Pons (tissue), 1 donor: Measurements from ENCODE around the gene BMP5.

Experiments
- DNase-seq: peaks from one replicate; pipeline ENCODE4 v3.0.0-alpha.2; 2016; ENCODE audit warnings: low spot score

BMP5 gene

GRCh38 chr6:55708711-55709110 is 166.7 kb downstream of the BMP5 start:
- DNase-seq: no peak

DNA sequence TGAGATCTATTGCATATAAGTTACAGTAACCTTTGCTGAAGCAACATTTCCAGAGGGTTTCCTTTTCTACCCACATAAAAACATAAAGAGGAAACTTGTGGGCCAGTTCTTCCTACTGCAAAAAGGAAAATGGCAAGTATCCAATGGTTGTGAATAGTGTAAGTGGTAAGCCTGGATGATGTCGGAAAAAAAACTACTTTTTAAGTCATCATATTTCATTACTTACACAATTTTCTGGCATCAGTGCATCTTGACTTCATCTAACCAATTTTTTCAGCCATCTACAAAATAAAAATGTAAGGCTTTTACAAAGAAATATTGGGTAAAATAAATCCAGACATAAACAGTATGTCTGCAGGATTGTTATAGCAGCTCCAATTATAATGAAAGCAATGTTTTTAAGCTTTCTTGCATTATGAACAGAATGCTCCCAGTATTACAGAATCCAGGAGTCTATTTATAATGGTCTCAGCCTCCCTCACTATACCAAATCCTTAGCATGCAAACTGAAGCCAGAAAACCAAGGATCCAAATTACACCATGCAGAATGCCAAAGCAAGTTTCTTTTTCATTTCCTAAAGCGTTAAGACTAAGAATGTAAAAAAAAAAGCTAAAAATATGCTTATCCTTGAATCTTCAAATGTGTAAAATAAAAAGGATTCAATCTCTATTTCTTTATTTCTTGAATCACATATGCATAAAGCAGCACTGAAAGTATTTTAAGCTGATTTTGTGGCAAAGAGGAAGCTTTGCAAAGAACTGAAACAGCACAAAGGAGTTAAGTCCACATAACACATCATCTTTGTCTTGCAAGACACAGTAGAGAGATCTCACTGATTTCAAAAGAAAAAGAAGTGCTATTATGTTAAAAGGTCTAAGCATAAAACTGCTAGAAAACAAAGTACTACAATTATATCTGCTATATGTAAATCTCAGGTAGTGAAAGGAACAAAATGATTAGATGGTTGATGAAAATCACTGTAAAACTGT is 169.6 kb downstream of the BMP5 start:
- DNase-seq: no peak

- DNase-seq: no peak
These were observed 171.0 kb downstream of the BMP5 start for GRCh38 chr6:55704421-55704820.
